Duodenal mucosa (tissue), 2 donors: ENCODE measurements around the gene MMP13.

Experiments
- H3K27ac ChIP-seq: one replicate; pipeline ENCODE4 v1.7.0; 2013; ENCODE audit warnings: low read depth, low read length
- H3K27me3 ChIP-seq, 2 donors: one replicate each; pipeline ENCODE4 v1.7.0; 2013; ENCODE audit warnings: low read length in 2 of 2, control low read depth in 1 of 2; ENCODE audit not compliant: insufficient read depth in 2 of 2, control insufficient read depth in 1 of 2
- H3K36me3 ChIP-seq, 2 donors: one replicate each; pipeline ENCODE4 v1.7.0; 2013; ENCODE audit warnings: low read length in 2 of 2, control low read depth in 1 of 2; ENCODE audit not compliant: insufficient read depth in 2 of 2, control insufficient read depth in 1 of 2
- H3K4me1 ChIP-seq, 2 donors: one replicate each; pipeline ENCODE4 v1.7.0; 2013; ENCODE audit warnings: low read length in 2 of 2, control low read depth in 1 of 2; ENCODE audit not compliant: insufficient read depth in 2 of 2, control insufficient read depth in 1 of 2
- H3K4me3 ChIP-seq, 2 donors: one replicate each; pipeline ENCODE4 v1.7.0; 2013; ENCODE audit warnings: low read length in 2 of 2, low read depth in 1 of 2
- H3K9ac ChIP-seq, 2 donors: one replicate each; pipeline ENCODE4 v1.7.0; 2013; ENCODE audit warnings: low read length in 2 of 2, low read depth in 1 of 2
- H3K9me3 ChIP-seq, 2 donors: one replicate each; pipeline ENCODE4 v1.7.0; 2013; ENCODE audit warnings: low read length in 2 of 2, control low read depth in 1 of 2; ENCODE audit not compliant: control insufficient read depth in 1 of 2

The MMP13 gene

DNA sequence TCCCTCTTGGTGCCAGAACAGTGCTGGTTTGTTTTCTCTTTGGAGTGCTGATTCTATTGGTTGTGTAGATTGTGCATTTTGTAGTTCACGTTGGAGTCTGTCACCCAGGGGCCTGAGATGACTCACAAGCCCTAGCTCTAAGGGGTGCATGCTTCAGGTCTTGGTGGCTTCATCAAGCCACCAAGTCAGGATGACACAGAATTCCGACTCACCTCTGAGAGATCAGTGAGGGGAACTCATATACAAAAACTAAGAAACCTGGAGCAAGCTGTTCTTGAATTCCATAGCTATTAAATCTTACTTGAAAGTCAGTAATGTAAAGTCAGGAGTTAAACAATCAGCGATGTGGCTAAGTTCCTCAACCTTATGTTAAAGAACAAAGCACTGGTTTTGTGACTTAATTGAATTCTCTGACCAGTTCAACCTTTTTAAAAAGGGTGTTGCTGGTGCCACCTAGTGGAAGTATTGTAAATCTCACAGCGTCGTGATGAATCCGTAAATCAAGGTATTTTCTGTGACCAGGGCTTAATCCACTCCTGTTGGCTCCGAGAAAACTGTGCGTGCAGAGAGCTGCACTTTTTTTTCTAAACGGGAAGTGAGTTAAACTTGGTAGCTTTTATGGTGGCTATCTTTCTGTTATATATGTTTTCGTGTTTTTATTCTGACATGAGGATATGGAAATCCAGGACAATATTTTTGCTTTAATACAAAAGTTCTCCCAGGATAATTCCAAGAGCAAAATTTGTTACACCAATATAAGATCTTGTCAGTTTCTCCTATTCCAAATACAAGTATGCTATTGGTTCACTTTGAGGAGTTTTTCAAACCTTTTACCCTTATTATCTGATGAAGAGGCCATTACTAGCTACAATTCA, 14.6 kb downstream of the MMP13 start:
- no peak overlapping the region for H3K9ac ChIP-seq
- no peaks in the 10 kb centered on the region for H3K9me3 ChIP-seq
- no peak overlapping the region for H3K4me3 ChIP-seq
- no peaks in the 10 kb centered on the region for H3K36me3 ChIP-seq
- peaks cover 9 to 23% of the 10 kb centered on the region in 2 donors for H3K4me1 ChIP-seq
- H3K27ac ChIP-seq: no peak overlapping the region
- no peaks in the 10 kb centered on the region for H3K27me3 ChIP-seq

DNA sequence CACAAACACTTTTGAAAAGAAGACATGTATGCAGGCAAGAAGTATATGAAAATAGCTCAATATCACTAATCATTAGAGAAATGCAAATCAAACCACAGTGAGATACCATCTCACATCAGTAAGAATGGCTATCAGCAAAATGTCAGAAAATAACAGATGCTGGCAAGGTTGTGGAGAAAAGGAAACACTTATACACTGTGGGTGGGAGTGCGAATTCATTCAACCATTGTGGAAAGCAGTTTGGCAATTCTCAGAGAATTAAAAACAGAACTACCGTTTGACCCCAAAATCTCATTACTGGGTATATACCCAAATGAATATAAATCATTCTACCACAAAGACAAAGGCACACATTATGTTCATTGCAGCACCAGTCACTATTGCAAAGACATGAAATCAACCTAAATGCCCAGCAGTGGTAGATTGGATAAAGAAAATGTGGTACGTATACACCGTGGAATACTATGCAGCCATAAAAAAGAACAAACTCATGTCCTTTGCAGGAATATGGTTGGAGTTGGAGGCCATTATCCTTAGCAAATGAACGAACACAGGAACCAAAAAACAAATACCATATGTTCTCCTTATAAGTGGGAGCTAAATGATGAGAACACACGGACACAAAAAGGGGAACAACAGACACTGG, 18.5 kb downstream of the MMP13 start:
- Histone ChIP-seq H3K9me3 (no peaks in the 10 kb centered on the region), H3K9ac (no peak overlapping the region), H3K4me1 (peaks cover 9 to 29% of the 10 kb centered on the region in 2 donors), H3K36me3 (no peaks in the 10 kb centered on the region), H3K27ac (no peak overlapping the region), H3K27me3 (no peaks in the 10 kb centered on the region), H3K4me3 (no peak overlapping the region)

DNA sequence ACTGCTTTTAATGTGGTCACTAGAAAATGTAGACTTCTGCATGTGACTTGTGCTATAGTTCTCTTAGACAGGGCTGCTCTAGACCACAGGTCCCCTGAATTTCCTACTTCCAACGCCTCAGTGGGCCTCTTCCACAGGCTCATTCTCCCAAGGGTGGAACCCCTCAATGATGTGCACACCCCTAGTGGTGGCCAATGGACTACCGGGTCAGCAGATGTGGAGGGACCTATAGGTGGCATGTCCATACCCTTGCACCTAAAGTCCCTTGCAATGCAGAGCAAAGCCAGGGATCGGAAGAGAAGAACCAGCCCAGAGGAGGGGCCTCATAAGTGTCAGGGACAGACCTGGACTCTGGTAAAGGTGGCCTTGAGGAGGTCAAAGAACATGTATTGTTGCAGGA, 20.0 kb downstream of the MMP13 start:
- Histone ChIP-seq H3K4me1 (peaks cover 7 to 36% of the 10 kb centered on the region in 2 donors), H3K4me3 (no peak overlapping the region), H3K36me3 (no peaks in the 10 kb centered on the region), H3K9me3 (no peaks in the 10 kb centered on the region), H3K9ac (no peak overlapping the region), H3K27me3 (no peaks in the 10 kb centered on the region), H3K27ac (no peak overlapping the region)

DNA sequence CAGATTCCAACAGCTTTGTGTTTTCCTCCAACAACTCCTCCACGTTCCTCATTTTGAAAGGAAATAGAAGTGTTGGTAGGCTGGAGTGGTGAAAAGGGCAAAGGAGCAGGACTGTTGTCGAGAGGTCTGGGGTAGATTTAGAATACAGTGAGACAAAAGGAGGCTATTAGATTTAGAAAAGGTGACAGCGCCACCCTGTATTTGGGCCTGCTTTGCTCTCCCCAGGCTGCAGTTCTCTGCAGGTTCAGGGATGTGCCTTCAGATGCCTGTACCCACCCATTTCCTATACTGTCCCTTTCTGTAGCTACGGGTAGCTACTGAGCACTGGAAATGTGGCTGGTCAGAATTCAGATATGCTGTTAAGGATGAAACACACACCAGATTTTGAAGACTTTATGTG, 20.8 kb downstream of the MMP13 start:
- Histone ChIP-seq H3K4me1 (peaks cover 13 to 40% of the 10 kb centered on the region in 2 donors), H3K36me3 (no peaks in the 10 kb centered on the region), H3K9me3 (no peaks in the 10 kb centered on the region), H3K4me3 (no peak overlapping the region), H3K27ac (no peak overlapping the region), H3K9ac (no peak overlapping the region), H3K27me3 (no peaks in the 10 kb centered on the region)

DNA sequence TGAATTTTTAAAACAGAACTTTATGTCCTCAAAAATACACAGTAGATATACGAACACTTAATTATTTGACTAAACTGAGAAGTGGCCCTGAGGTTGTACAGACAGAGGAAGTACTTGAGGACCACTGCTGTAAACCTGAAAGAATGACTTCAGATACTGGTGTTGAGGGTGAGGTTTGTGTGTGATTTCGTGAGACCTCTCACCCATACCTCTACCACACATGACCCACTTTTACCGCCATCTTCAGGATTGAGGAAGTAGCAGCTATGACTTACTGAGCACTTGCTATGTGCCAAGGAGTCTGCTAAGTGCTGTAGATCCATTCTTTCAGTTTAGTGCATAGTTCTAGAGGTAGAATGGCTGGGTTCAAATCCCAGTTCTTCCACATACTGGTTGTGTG, 21.9 kb downstream of the MMP13 start:
- Histone ChIP-seq H3K36me3 (no peaks in the 10 kb centered on the region), H3K9ac (no peak overlapping the region), H3K4me3 (no peak overlapping the region), H3K27ac (no peak overlapping the region), H3K27me3 (no peaks in the 10 kb centered on the region), H3K9me3 (no peaks in the 10 kb centered on the region), H3K4me1 (peaks cover 24 to 49% of the 10 kb centered on the region in 2 donors)

DNA sequence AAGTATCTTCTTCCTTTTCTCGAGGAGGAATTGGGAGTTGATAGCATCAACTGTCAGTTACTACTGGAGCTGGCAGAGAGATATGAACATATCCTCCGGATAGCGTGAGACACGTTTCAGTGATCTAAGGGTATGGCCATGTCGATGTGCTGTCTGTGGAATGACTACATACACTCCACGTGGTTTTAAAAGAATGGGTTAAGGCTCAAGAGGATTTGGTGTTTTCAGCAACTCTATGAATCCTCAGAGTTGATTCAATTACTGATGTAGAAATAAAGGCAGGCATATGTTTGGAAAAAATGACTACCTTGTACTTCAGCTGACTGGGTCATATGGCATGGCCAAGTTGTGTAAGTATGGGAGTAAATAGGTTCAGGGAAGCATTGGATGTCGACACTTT, 22.9 kb downstream of the MMP13 start:
- Histone ChIP-seq H3K9me3 (no peaks in the 10 kb centered on the region), H3K27ac (no peak overlapping the region), H3K4me1 (peaks cover 24 to 49% of the 10 kb centered on the region in 2 donors), H3K4me3 (no peak overlapping the region), H3K27me3 (no peaks in the 10 kb centered on the region), H3K9ac (no peak overlapping the region), H3K36me3 (no peaks in the 10 kb centered on the region)

DNA sequence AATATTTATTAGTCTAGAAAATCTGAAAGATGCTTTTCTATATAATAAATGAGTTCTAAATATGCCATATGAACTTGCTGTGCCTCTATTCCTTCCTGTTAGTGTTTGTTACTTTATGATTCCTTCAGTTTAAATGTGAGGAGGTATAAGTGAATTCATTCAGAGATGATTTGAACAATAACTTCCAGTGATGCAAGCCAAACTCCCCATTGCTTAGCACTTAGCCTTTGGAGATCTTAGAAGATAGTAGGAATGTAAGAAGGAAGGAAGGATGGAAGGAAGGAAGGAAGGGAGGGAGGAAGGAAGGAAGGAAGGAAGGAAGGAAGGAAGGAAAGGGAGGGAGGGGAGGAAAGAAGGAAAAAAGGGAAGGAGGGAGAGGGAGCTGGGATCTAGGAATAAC, 25.1 kb downstream of the MMP13 start:
- Histone ChIP-seq H3K36me3 (no peaks in the 10 kb centered on the region), H3K9ac (no peak overlapping the region), H3K9me3 (no peaks in the 10 kb centered on the region), H3K4me1 (peaks cover 42 to 67% of the 10 kb centered on the region in 2 donors), H3K4me3 (no peak overlapping the region), H3K27me3 (no peaks in the 10 kb centered on the region), H3K27ac (no peak overlapping the region)

DNA sequence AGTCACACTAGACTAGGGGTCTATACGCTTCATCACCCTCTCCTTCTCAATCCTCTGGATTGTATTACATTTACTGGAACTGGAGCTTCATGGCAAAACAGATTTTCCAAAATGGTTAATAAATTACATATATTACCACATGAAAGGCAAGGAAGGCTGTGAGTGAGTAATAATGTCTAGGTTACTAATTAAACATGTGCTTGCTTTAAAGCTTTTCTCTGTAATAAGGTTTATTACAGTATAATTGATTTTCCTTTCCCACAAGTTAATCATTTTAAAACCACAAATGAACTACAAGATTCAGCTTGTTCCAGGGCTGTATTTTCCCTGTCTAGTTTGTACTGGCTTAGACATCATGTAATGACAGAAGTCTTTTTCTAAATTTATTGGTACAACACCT, 25.6 kb downstream of the MMP13 start:
- peaks cover 46 to 70% of the 10 kb centered on the region in 2 donors for H3K4me1 ChIP-seq

DNA sequence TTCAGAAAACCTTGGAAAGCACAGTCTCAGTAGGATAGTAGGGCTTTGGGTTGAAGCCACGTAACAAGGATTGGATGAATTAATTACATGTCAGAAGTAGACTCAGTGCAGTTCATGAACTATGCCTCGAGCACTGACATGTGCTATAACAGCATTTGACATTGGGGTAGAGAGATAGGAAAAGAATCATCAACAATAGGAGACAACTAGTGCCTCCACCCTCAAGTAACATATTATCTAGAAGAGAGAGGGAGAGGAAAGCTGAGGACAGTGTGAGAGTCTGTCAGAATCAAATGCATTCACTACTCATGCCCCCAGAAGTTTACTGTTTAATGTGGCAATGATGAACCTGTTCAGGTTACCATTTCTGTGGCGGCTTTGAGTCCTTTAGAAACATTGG, 26.4 kb downstream of the MMP13 start:
- Histone ChIP-seq H3K4me3 (no peak overlapping the region), H3K36me3 (no peaks in the 10 kb centered on the region), H3K9me3 (no peaks in the 10 kb centered on the region), H3K27ac (no peak overlapping the region), H3K4me1 (peaks cover 51 to 78% of the 10 kb centered on the region in 2 donors), H3K9ac (no peak overlapping the region), H3K27me3 (no peaks in the 10 kb centered on the region)

More for the DNA sequence above, 25.6 kb downstream of the MMP13 start:
- Histone ChIP-seq H3K9me3 (no peaks in the 10 kb centered on the region), H3K4me3 (no peak overlapping the region), H3K27me3 (no peaks in the 10 kb centered on the region), H3K27ac (peak overlapping the region; percentile 6), H3K36me3 (no peaks in the 10 kb centered on the region), H3K9ac (no peak overlapping the region)

DNA sequence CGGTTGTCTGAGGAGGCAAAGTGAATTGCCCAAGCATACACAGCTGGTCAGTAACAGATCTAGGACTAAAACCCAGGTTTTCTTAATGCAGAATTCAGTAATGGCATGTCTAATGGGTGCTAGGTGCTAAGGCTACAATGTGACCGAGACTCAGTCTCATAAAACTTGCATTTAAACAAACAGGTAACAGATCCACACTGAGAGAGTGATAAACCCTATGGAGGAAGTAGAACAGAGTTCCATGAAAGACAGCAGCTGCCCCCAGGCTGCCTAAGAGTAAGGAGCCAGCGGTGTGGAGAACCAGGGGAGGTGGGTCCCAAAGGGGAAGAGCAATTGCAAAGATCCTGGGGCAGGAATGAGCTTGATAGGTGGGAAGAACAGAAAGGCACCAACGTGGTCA, 27.3 kb downstream of the MMP13 start:
- no peaks in the 10 kb centered on the region for H3K36me3 ChIP-seq

More for the DNA sequence above, 27.3 kb downstream of the MMP13 start:
- H3K4me3 ChIP-seq: no peak overlapping the region
- peaks cover 51 to 81% of the 10 kb centered on the region in 2 donors for H3K4me1 ChIP-seq
- no peak overlapping the region for H3K9ac ChIP-seq
- no peak overlapping the region for H3K27ac ChIP-seq
- H3K9me3 ChIP-seq: no peaks in the 10 kb centered on the region
- H3K27me3 ChIP-seq: no peaks in the 10 kb centered on the region
